Gastroesophageal sphincter (tissue), 3 donors: Measurements from ENCODE around the gene HDAC4.

Source experiments
- CTCF ChIP-seq, 4 experiments: fragments of 200-600 bp in 2 of 4; fragments of 450-650 bp in 2 of 4; sonication (generic) in 1 of 4; IDR thresholded peaks; one replicate each; pipeline ENCODE4 v1.5.1; 2017 to 2019; ENCODE audit warnings: antibody characterized with exemption in 4 of 4, mild to moderate bottlenecking in 2 of 4, moderate library complexity in 2 of 4
- EP300 ChIP-seq: sonication (generic); formaldehyde crosslinking; IDR thresholded peaks from one replicate; pipeline ENCODE4 v1.6.1; 2017; ENCODE audit warnings: antibody characterized with exemption, mild to moderate bottlenecking
- POLR2A ChIP-seq, 2 donors: fragments of 450-650 bp; IDR thresholded peaks; one replicate each; pipeline ENCODE4 v1.6.1; 2017; ENCODE audit warnings: antibody characterized with exemption in 2 of 2, mild to moderate bottlenecking in 2 of 2, moderate library complexity in 1 of 2
- POLR2AphosphoS5 ChIP-seq: sonication (generic); formaldehyde crosslinking; IDR thresholded peaks from one replicate; pipeline ENCODE4 v1.6.1; 2017; ENCODE audit warnings: antibody characterized with exemption

GRCh38 chr2:239093542-239093941, 307.3 kb downstream of the HDAC4 start:
- TF ChIP-seq CTCF (IDR thresholded peaks at IDR 0.05) (no peak), POLR2AphosphoS5 (no peak), POLR2A (IDR thresholded peaks at IDR 0.05) (no peak), EP300 (no peak)
